ENCODE data around the gene EFCC1.
"Not testable (repeated sequence)": the region's sequence is repeated elsewhere in the genome, so short reads cannot be mapped to it uniquely, and the experiment has no call there.

EFCC1 gene

GRCh38 chr3:129088312-129088711 lies 87.2 kb downstream of the EFCC1 start:
- H4K91ac ChIP-seq (ENCODE audit: low read depth, low read length); H3K4me2 ChIP-seq (ENCODE audit: low read length); H3K9ac ChIP-seq (ENCODE audit: low read length); H3K4me3 ChIP-seq (ENCODE audit: low read depth, low read length); H3K9me3 ChIP-seq (ENCODE audit: insufficient read depth, low read depth, low read length); H2AK5ac ChIP-seq (ENCODE audit: low read length); H2BK120ac ChIP-seq (ENCODE audit: insufficient read depth, low read length, poor library complexity); H3K23ac ChIP-seq (ENCODE audit: low read length); H2BK5ac ChIP-seq (ENCODE audit: low read depth, low read length, poor library complexity); H4K8ac ChIP-seq (ENCODE audit: low read depth, low read length); H3K79me1 ChIP-seq (ENCODE audit: low read length); DNase-seq; H3K27ac ChIP-seq (ENCODE audit: low read depth, low read length); H3K4me1 ChIP-seq (ENCODE audit: control insufficient read depth in 1 of 2, insufficient read depth in 2 of 2, low read length in 2 of 2); H2AFZ ChIP-seq (ENCODE audit: insufficient read depth, low read length, poor library complexity); H2BK12ac ChIP-seq (ENCODE audit: low read length); H4K12ac ChIP-seq (ENCODE audit: low read depth, low read length); H3K14ac ChIP-seq (ENCODE audit: low read length); H3K79me2 ChIP-seq (ENCODE audit: control insufficient read depth, insufficient read depth, low read length, poor library complexity); H3K4ac ChIP-seq (ENCODE audit: low read depth, low read length); H3K18ac ChIP-seq (ENCODE audit: low read length); H3K27me3 ChIP-seq (ENCODE audit: insufficient read depth, low read length): not testable (repeated sequence)
- no CpG with 5 or more reads among the region's 6 CpGs for WGBS (ENCODE audit: extremely low coverage, insufficient coverage, insufficient read length)
- H3K36me3 ChIP-seq (ENCODE audit: control insufficient read depth in 1 of 2, insufficient read depth in 2 of 2, low read length in 2 of 2), result peaks cover 9 to 11% of the 10 kb centered on the region in 2 experiments

Data from trophoblast cell (in vitro differentiated cells and primary cell).